Measurements from ENCODE around the gene DNAJC15.
"Not testable (repeated sequence)": the region's sequence is repeated elsewhere in the genome, so short reads cannot be mapped to it uniquely, and the experiment has no call there.

DNAJC15 gene

GRCh38 chr13:43023289-43023963 lies at the start of gene DNAJC15:
DNAJC15 (plus strand) TSS chr13:43023586; CDS start chr13:43023627, 41 bp downstream.
- peak; percentile 87 to 90 for DNase-seq

DNA sequence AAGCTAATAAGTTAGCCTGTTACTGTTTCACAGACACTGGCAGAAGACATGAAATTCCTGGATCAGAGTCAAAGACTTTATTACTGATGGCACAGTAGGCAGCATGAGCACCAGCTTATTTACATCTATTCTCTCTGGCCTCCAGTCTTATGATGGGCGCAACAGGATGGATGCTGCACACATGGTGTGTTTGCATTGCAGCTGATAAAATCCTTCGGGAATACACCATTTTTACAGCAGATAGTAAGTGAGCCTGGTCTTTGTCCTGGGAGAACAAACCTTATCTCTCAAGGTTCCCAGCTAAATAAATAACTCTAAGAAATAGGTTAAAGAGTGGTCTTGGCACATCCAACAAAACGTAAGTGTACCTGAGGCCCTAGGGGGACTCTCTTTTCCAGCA lies 47.3 kb upstream of the DNAJC15 start:
- DNase-seq: no peak

DNA sequence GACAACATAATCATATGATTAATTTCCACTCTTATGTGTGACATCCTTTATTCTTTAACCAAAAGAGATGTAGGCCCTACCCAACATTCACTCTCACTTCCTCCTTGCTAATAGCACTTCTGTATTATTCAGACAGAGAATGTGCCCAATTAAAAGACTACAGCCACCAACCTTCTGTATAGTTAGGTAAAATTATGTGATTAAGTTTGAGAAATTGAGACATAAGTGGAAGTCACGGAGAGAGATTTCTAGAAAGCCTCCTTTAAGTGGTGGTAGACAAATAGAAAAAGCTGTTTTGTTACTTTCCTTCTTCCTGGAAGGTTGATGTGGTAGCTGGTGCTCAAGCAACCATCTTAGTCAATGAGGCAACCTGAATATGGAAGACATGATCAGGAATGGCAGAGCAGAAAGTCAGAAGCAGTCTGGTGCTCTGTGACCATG lies 46.1 kb upstream of the DNAJC15 start:
- DNase-seq: no peak

- no peak for DNase-seq
These were observed 42.1 kb upstream of the DNAJC15 start for GRCh38 chr13:42981317-42981716.

DNA sequence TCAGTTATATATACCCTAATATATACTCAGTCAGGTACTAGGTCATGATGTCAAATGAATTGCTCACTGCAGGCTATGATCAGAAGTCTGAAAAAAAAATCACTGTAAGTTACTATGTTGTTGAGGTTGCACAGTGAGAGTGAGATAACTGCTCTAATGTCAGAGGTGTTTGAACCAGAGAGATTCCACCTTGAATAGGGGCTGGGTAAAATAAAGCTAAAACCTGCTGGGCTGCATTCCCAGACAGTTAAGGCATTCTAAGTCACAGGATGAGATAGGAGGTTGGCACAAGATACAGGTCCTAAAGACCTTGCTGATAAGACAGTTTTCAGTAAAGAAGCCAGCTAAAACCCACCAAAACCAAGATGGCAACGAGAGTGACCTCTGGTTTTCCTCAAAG lies 41.5 kb upstream of the DNAJC15 start:
- no peak for DNase-seq

DNA sequence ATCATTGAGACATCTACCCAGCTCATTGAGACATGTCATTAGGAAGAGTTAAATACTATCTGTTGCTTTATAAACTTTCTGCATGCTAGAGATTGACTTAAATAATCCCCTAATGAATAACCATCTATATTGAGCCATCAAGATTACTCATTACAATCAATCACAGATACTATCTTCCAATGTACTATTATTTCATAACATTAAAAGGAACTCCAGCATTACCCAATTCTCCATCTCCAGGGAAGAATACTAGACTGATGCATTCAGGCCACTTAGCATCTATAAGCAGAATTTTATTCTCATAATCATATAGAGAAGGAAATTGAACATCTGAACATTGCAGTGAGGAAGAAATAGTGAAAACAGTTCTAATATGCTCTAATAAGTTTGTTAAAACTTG lies 39.4 kb upstream of the DNAJC15 start:
- no peak for DNase-seq

GRCh38 chr13:42984691-42985090 lies 38.7 kb upstream of the DNAJC15 start:
- no peak for DNase-seq

GRCh38 chr13:42985312-42986175 lies 37.8 kb upstream of the DNAJC15 start:
- DNase-seq: no peak

DNA sequence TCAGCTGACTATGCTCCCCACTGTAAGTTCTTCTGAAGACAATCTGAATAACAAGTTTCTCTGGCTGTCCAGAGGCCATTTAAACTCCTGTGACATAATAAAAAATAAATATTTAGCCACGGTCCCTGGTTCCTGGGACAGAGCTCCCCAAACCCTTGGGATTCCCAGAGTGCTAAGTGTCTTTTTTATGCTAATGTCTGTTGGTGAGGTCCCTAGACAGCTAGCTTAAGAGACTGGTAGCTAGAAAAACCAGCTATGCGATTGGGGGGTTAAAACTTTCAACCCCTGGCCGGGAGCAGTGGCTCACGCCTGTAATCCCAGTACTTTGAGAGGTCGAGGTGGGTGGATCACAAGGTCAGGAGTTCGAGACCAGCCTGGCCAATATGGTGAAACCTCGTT lies 37.2 kb upstream of the DNAJC15 start:
- DNase-seq: no peak

DNA sequence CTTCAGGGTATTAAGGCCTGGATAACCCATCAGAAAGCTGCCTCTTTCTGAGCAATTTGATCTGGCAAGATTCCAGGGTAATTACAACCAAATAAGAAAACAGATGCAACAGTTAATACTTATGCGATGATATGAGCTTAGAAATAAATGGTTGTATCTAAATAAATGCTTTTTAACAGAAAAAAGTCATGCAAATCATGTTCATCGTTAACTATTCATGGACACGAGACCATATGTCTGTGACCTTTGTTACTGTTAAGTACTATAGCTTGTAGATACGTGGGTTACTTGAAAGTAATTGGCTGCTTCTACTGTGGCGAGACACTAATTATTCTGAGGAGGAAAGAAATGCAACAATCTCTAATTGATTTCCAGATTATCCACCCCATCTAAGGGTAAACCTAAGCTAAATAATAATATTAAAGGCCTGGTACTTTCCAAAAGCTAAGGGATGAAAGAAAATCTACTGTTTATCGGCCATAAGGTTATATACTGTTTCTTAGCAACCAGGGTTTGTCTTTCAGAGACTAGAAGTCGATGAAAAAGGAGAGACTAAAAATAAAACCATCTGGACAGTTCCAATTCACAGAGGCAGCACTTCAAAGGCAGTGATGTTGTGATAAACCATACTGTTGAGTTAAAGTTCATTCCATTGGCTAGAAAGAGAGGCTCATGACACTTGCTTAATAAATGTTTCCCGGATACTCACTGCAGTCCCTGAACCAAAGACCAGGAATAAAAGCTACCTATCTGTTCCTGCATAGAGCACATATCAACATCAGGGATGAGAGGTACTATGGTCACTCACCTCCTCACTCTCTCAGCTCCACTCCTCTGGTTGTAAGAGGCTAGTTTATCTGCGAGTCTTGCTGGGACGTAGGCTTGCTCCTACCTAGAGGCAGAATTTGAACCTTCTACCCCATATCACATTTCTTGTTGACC lies 32.8 kb upstream of the DNAJC15 start:
- DNase-seq: no peak

- DNase-seq: not testable (repeated sequence)
These were observed 32.0 kb upstream of the DNAJC15 start for GRCh38 chr13:42991233-42991897.

GRCh38 chr13:42991898-42992763 lies 31.3 kb upstream of the DNAJC15 start, which contains the start of gene EPSTI1:
EPSTI1 (minus strand) TSS chr13:42992241; CDS start chr13:42992165, 76 bp downstream.
- peak; percentile 81 to 82 for DNase-seq

- DNase-seq: peak; percentile 32 to 36
These were observed 30.6 kb upstream of the DNAJC15 start for GRCh38 chr13:42992764-42993122.

DNA sequence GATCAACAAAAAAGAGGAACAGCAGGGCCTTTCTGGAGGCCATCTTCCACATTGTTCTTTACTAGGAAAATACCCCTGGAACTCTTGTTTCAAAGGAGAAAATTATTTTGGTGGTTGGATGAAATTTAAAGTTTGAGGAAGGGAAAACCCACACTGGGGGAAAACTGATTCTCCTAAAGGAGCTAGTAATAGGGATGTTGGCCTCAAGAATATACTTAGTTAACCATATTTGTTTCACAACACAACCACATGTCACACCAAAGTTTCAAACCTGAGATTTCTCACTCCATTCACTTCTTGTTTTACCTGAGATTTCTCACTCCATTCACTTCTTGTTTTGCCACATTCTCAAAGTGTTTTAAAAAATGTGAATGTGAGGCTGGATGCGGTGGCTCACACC lies 28.5 kb upstream of the DNAJC15 start:
- no peak for DNase-seq

DNA sequence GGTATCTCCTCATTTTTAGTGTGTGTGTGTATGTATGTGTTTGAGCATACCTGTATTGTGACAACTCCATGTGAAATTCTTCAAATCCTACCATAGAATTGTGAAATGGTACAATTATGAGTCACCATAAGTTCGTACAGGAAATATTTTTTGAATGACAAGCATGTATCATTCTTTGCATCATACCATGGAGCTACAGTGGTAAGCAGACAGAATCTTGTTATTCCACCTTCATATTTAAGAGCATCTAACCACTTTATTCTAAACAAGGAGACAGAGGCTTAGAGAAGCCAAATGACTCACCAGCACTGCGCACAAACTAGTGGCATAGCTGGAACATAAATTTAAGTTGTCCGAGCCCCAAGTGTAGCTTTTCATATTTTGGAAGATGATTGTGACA lies 26.8 kb upstream of the DNAJC15 start:
- DNase-seq: no peak

- DNase-seq: no peak
These were observed 26.0 kb upstream of the DNAJC15 start for GRCh38 chr13:42997381-42997780.

DNA sequence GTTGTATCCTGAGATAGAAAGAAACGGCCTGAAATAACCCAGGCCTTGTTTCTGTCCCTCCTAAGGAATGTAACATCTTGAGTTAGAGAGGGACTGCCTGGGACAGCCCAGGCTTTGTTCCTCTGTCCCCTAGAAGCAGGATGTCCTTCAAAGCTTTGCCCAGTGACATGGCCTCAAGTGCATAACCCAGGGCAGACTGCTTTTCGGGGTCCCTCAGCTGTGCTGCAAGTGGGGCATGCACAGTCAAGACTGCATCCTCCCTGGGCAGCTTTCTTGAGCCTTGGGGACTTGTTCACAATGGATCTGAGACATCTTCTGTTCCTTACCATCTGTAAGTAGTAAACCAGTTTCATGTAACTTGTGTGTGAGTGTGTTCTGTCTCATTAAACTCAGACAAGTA lies 23.9 kb upstream of the DNAJC15 start:
- DNase-seq: no peak

DNA sequence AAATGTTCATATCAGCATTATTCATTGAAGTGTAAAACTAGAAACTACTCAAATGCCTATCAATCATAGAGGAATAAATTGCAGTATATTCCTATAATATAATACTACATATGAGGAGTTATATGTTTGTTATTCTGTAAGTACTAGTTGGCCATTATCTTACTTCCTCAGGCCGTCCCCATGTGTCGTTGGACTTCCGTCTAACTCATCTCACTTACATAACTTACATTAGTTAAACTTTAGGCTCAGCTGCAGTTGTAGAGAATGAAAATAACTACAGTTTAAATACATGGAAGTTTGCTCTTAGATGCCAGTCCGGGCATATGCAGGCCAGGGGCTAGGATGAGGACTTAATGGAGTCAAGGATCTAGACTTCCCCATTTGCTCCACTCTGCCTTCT lies 22.7 kb upstream of the DNAJC15 start:
- DNase-seq: no peak

DNA sequence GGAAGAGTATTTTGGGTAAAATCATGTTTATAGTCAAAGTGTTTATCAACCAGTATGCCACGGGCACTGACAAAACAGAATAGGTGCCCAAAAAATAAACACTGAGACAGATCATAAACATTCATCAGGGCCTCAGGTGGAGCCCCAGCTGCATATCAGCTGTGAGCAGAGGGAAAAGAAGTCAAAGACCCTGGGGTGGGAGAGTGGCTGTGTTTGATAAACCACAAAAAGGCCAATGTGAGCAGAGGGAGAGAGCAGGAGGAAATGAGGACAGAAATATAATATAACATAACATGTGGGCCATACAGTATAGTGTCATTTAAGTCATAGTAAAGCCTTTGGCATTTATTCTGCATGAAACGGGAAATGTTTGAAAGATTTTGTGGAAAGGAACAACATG lies 21.4 kb upstream of the DNAJC15 start:
- DNase-seq: no peak

DNA sequence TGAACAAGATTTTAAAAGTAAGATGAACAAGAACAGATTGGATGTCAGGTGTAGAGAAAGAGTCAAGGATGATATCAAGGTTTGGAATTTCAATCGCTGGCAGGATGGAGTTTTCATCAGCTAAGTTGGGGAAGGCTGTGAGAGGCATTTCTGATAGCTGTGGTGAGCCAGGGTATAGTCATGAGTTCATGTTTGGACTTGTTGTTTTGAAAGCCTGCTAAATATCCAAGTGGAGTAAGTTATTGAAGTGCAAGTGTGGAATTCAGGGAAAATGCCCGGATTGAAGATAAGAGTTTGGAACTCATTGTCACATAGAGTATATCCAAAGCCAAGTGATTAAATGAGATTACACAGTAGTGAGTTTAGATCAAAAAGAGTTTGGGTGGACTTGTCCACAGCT lies 20.4 kb upstream of the DNAJC15 start:
- no peak for DNase-seq

DNA sequence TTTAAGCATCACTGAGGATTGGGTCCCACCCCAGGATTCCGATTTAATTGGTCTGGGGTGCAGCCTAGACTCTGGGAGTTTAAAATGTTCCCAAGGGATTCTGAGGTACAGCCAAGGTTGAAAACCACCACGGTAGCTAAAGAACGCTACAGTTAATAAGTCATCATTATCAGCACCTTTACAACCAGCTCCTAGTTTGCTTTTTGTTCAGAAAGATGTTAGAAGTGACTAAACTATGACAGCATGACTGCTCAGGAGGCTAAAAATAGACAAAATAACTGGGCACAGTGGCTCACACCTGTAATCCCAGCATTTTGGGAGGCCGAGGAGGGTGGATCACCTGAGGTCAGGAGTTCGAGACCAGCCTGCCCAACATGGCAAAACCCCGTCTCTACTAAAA lies 19.7 kb upstream of the DNAJC15 start:
- DNase-seq: no peak

Measured in activated T-cell treated with anti-CD3 and anti-CD28 coated beads, Interleukin-2, amount 50 U/mL, for 48 hours (primary cell).